ENCODE results near the gene LCE5A.

DNA sequence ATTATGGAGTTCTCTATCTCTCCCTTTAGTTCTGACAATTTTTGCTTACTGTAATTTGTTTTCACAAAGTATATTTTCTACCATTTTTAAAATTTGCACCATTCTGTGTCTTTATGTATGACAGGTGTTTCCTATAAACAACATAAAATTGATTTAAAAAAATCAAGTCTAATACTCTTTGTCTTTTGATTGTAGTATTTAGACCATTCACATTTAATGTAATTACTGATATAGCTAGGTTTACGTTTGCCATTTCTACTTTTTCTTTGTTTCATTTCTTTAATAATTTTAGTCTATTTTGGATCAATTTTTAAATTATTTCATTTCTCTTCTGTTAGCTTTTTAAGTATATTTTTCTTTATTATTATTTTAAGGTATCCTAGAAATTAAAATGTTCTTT, 44.4 kb upstream of the LCE5A start:
- TF ChIP-seq, protein P1, sequence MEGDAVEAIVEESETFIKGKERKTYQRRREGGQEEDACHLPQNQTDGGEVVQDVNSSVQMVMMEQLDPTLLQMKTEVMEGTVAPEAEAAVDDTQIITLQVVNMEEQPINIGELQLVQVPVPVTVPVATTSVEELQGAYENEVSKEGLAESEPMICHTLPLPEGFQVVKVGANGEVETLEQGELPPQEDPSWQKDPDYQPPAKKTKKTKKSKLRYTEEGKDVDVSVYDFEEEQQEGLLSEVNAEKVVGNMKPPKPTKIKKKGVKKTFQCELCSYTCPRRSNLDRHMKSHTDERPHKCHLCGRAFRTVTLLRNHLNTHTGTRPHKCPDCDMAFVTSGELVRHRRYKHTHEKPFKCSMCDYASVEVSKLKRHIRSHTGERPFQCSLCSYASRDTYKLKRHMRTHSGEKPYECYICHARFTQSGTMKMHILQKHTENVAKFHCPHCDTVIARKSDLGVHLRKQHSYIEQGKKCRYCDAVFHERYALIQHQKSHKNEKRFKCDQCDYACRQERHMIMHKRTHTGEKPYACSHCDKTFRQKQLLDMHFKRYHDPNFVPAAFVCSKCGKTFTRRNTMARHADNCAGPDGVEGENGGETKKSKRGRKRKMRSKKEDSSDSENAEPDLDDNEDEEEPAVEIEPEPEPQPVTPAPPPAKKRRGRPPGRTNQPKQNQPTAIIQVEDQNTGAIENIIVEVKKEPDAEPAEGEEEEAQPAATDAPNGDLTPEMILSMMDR (IDR thresholded peaks at IDR 0.05; ENCODE audit: insufficient read depth, low read length), result no peak
- no peak for TF ChIP-seq POLR2AphosphoS5 (IDR thresholded peaks at IDR 0.05; ENCODE audit: low read depth)
- TF ChIP-seq, protein P2, sequence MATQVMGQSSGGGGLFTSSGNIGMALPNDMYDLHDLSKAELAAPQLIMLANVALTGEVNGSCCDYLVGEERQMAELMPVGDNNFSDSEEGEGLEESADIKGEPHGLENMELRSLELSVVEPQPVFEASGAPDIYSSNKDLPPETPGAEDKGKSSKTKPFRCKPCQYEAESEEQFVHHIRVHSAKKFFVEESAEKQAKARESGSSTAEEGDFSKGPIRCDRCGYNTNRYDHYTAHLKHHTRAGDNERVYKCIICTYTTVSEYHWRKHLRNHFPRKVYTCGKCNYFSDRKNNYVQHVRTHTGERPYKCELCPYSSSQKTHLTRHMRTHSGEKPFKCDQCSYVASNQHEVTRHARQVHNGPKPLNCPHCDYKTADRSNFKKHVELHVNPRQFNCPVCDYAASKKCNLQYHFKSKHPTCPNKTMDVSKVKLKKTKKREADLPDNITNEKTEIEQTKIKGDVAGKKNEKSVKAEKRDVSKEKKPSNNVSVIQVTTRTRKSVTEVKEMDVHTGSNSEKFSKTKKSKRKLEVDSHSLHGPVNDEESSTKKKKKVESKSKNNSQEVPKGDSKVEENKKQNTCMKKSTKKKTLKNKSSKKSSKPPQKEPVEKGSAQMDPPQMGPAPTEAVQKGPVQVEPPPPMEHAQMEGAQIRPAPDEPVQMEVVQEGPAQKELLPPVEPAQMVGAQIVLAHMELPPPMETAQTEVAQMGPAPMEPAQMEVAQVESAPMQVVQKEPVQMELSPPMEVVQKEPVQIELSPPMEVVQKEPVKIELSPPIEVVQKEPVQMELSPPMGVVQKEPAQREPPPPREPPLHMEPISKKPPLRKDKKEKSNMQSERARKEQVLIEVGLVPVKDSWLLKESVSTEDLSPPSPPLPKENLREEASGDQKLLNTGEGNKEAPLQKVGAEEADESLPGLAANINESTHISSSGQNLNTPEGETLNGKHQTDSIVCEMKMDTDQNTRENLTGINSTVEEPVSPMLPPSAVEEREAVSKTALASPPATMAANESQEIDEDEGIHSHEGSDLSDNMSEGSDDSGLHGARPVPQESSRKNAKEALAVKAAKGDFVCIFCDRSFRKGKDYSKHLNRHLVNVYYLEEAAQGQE (IDR thresholded peaks at IDR 0.05; ENCODE audit: insufficient replicate concordance, low read depth), result no peak
- no peak for TF ChIP-seq GABPA (IDR thresholded peaks at IDR 0.05; ENCODE audit: low read depth)
- no peak for TF ChIP-seq SPI1 (IDR thresholded peaks at IDR 0.05; ENCODE audit: borderline replicate concordance, low read depth)
